GM23248 (cell line): ENCODE data around the gene NCK1.
"Not testable (repeated sequence)": the region's sequence is repeated elsewhere in the genome, so short reads cannot be mapped to it uniquely, and the experiment has no call there.

ENCODE experiments used
- EZH2 ChIP-seq: fragments of 200-600 bp; sonication (generic); IDR thresholded peaks from 2 replicates; pipeline ENCODE4 v1.6.1; 2018; ENCODE audit warnings: antibody characterized with exemption, mild to moderate bottlenecking; ENCODE audit not compliant: insufficient read depth, poor library complexity, severe bottlenecking
- EZH2phosphoT487 ChIP-seq: fragments of 200-600 bp; sonication (generic); IDR thresholded peaks from 2 replicates; pipeline ENCODE4 v1.6.1; 2018; ENCODE audit warnings: antibody characterized with exemption, moderate library complexity, mild to moderate bottlenecking, low read depth; ENCODE audit not compliant: insufficient read depth

DNA sequence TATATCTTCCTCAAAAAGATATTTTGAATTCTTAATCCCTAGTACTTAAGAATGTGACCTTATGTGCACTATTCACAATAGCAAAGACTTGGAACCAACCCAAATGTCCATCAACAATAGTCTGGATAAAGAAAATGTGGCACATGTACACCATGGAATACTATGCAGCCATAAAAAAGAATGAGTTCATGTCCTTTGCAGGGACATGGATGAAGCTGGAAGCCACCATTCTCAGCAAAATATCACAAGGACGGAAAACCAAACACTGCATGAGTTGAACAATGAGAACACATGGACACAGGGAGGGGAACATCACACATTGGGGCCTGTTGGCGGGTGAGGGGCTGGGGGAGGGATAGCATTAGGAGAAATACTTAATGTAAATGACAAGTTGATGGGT is 17.5 kb downstream of the NCK1 start:
- TF ChIP-seq EZH2, EZH2phosphoT487: not testable (repeated sequence)
